ENCODE results near the gene HSPA2. TPM values are rescaled to one million over a fixed set of nuclear protein-coding genes. Genes with fewer than 3 reads are reported as not detected.

HSPA2 gene
- total and polyA plus RNA-seq, 2 of the 4 experiments (the other 2 are of a cell fraction): 18.4 to 19.7 TPM

- ATAC-seq (ENCODE audit: low read depth) (no peak), DNase-seq (no peak)
- POLR2A ChIA-PET (ENCODE audit: unreplicated experiment): no interaction called here
- H3K9me3 ChIP-seq (ENCODE audit: control insufficient read depth, insufficient read depth, low read length): no peaks in the 10 kb centered on the region
- no peak overlapping the region for H2AK5ac ChIP-seq (ENCODE audit: low read depth, low read length)
- H3K79me1 ChIP-seq (ENCODE audit: low read depth in 1 of 2, low read length in 2 of 2): peaks cover 9 to 54% of the 10 kb centered on the region in 2 experiments
- no peak overlapping the region for H2BK15ac ChIP-seq (ENCODE audit: low read depth, low read length)
- H3K4me3 ChIP-seq (ENCODE audit: insufficient read depth, low read depth, low read length): no peak overlapping the region
- H3K36me3 ChIP-seq (ENCODE audit: control insufficient read depth, insufficient read depth, low read length): peaks cover 5% of the 10 kb centered on the region
- intact Hi-C loops (cut with micrococcal nuclease): no loop called here
- no peak overlapping the region for H3K56ac ChIP-seq (ENCODE audit: extremely low read depth, insufficient read depth, low read length)
- no peak overlapping the region for H4K91ac ChIP-seq (ENCODE audit: insufficient read depth, low read depth, low read length)
- no peak overlapping the region for H3K23ac ChIP-seq (ENCODE audit: low read depth, low read length)
- no peak overlapping the region for H2BK5ac ChIP-seq (ENCODE audit: low read depth, low read length, poor library complexity, severe bottlenecking)
- no peak overlapping the region for H3K4ac ChIP-seq (ENCODE audit: low read depth, low read length)
- no CpG with 5 or more reads among the region's 1 CpG for WGBS, 2 experiments (ENCODE audit: extremely low coverage in 2 of 2, insufficient read length in 1 of 2)
- H3K14ac ChIP-seq (replicated peaks; ENCODE audit: low read depth, low read length): no peak overlapping the region
- H3K18ac ChIP-seq (ENCODE audit: low read depth, low read length): no peak overlapping the region
- H4K5ac ChIP-seq (ENCODE audit: low read depth, low read length): no peak overlapping the region
- H3K4me1 ChIP-seq (ENCODE audit: control insufficient read depth, insufficient read depth, low read length): peaks cover 3% of the 10 kb centered on the region; the same call in 1 of the 2 replicates
- no TSS peak for BruUV-seq (replicated peaks)
- dilution Hi-C loops (cut with HindIII; ENCODE audit: low sequenced_read_pairs, unreplicated experiment): no loop called here
- in situ Hi-C loops (cut with MboI; ENCODE audit: low sequenced_read_pairs): no loop called here
- H3K27me3 ChIP-seq (ENCODE audit: control insufficient read depth, insufficient read depth, low read length): no peaks in the 10 kb centered on the region
- H2AK9ac ChIP-seq (replicated peaks; ENCODE audit: low read depth, low read length, poor library complexity): no peak overlapping the region
- H3K4me2 ChIP-seq (ENCODE audit: low read depth, low read length): no peak overlapping the region
- H4K20me1 ChIP-seq (ENCODE audit: insufficient read depth, low read length): peaks cover 90% of the 10 kb centered on the region
- no peak overlapping the region for H2BK20ac ChIP-seq (ENCODE audit: low read depth, low read length)
- CTCF ChIA-PET: no interaction called here
- no peak overlapping the region for H4K8ac ChIP-seq (ENCODE audit: low read depth in 2 of 2, low read length in 2 of 2)
- H3K9me1 ChIP-seq (ENCODE audit: insufficient read depth, low read length): peaks cover 6% of the 10 kb centered on the region; the same call in 1 of the 2 replicates
- no peak overlapping the region for H2BK120ac ChIP-seq (ENCODE audit: low read depth, low read length)
- H3K9ac ChIP-seq (ENCODE audit: low read depth, low read length): no peak overlapping the region
- no peak overlapping the region for H2AFZ ChIP-seq (replicated peaks; ENCODE audit: low read length, poor library complexity)
- H3K27ac ChIP-seq (ENCODE audit: insufficient read depth, low read length): no peak overlapping the region
- no peak for TF ChIP-seq CEBPB (IDR thresholded peaks at IDR 0.05; ENCODE audit: low read depth, low read length)
- TF ChIP-seq, protein P1, sequence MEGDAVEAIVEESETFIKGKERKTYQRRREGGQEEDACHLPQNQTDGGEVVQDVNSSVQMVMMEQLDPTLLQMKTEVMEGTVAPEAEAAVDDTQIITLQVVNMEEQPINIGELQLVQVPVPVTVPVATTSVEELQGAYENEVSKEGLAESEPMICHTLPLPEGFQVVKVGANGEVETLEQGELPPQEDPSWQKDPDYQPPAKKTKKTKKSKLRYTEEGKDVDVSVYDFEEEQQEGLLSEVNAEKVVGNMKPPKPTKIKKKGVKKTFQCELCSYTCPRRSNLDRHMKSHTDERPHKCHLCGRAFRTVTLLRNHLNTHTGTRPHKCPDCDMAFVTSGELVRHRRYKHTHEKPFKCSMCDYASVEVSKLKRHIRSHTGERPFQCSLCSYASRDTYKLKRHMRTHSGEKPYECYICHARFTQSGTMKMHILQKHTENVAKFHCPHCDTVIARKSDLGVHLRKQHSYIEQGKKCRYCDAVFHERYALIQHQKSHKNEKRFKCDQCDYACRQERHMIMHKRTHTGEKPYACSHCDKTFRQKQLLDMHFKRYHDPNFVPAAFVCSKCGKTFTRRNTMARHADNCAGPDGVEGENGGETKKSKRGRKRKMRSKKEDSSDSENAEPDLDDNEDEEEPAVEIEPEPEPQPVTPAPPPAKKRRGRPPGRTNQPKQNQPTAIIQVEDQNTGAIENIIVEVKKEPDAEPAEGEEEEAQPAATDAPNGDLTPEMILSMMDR (conservative IDR thresholded peaks at IDR 0.05; ENCODE audit: low read depth, low read length): no peak
- no peak for TF ChIP-seq RFX5 (IDR thresholded peaks at IDR 0.05; ENCODE audit: low read depth, low read length)
- no peak for TF ChIP-seq FOS (IDR thresholded peaks at IDR 0.05; ENCODE audit: low read depth, low read length)
- TF ChIP-seq POLR2A (IDR thresholded peaks at IDR 0.05; ENCODE audit: low read depth, low read length): no peak
- no peak for TF ChIP-seq BHLHE40 (IDR thresholded peaks at IDR 0.05; ENCODE audit: low read depth, low read length)
- no peak for TF ChIP-seq MAFK (IDR thresholded peaks at IDR 0.05; ENCODE audit: low read depth, low read length)
- no peak for TF ChIP-seq MAZ (IDR thresholded peaks at IDR 0.05; ENCODE audit: borderline replicate concordance, low read depth, low read length)
- no peak for TF ChIP-seq RCOR1 (IDR thresholded peaks at IDR 0.05; ENCODE audit: insufficient replicate concordance, low read length)
- TF ChIP-seq, protein P2, sequence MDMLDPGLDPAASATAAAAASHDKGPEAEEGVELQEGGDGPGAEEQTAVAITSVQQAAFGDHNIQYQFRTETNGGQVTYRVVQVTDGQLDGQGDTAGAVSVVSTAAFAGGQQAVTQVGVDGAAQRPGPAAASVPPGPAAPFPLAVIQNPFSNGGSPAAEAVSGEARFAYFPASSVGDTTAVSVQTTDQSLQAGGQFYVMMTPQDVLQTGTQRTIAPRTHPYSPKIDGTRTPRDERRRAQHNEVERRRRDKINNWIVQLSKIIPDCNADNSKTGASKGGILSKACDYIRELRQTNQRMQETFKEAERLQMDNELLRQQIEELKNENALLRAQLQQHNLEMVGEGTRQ (IDR thresholded peaks at IDR 0.05; ENCODE audit: low read depth, low read length): no peak
- TF ChIP-seq NFE2L2 (IDR thresholded peaks at IDR 0.05; ENCODE audit: low read depth, low read length): no peak
These were observed 23.6 kb upstream of the HSPA2 start for GRCh38 chr14:64516969-64517368.
